ENCODE measurements around the gene NELFA.
A peak's percentile ranks its signal among the peaks of the same experiment; 100 is the strongest.

Gene NELFA

GRCh38 chr4:2008921-2009650 lies at the start of gene NELFA:
NELFA (minus strand) TSS chr4:2008974; CDS start chr4:2008959, 15 bp downstream.
- DNase-seq, result peak; percentile 98

- DNase-seq, result no peak
Measured at GRCh38 chr4:2057382-2058065, 48.8 kb upstream of the NELFA start.

DNA sequence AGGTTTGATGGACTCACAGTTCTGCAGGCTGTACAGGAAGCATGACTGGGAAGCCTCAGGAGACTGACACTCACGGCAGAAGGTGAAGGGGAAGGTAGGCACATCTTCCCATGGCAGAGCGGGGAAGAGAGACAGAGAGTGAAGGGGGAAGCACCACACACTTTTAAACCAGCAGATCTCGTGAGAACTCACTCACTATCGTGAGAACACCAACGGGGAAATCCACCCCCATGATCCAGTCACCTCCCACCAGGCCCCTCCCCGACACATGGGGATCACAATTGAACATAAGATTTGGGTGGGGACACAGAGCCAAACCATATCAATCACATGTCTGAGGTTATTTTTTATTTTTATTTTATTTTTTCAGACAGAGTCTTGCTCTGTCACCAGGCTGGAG lies 45.4 kb upstream of the NELFA start:
- DNase-seq, result no peak

DNA sequence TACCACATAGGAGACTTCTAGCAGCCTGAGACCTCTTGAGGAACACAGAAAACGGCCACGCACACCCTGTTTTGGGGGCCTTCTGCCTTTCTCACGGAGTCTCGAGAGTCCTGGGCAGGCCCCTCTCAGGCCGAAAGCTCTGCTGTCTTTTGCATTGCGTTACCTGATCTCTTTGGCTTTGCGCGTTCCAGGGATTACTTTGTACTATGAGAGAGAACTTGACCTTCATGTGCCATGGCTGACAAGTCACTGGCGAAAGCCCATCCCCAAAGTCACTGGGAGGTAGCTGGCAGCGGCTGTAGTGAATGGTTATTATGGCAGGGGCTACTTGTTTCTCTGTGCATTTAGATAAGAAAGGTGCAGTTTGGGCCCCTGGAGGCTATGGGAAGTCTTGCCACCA lies 42.3 kb upstream of the NELFA start:
- no peak for DNase-seq

DNA sequence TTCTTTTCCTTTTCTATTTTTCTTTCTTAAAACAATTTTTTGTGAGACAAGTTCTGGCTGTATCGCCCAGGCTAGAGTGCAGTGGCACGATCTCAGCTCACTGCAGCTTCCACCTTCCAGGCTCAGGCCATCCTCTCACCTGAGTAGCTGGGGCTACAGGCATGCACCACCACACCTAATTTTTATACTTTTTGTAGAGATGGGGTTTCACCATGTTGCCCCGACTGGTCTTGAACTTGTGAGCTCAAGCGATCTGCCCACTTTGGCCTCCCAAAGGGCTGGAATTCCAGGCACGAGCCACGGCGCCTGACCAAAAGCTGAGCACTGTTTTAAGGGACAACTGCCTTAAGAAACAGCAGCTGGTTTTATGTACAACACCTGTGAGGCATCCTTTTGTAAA lies 41.0 kb upstream of the NELFA start:
- no peak for DNase-seq

DNA sequence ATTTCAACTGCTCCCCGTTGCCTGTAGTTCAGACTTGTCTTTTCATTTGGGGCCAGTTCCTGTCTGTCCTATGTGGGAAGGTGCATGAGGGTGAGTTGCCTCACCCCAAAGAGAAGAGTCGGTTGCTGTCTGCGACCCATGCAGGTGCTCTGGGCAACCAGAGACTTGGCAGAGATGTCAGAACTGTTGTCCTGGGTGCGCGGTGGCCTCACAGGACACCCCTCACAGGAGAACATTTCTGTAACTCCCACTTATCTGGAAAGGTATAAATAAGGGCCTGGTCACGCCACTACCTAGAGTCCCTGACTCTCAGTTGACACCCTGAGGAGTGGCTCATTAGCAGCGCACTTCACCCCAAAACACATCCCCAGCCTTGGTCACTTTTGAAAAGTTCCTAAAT lies 40.6 kb upstream of the NELFA start:
- DNase-seq, result no peak

DNA sequence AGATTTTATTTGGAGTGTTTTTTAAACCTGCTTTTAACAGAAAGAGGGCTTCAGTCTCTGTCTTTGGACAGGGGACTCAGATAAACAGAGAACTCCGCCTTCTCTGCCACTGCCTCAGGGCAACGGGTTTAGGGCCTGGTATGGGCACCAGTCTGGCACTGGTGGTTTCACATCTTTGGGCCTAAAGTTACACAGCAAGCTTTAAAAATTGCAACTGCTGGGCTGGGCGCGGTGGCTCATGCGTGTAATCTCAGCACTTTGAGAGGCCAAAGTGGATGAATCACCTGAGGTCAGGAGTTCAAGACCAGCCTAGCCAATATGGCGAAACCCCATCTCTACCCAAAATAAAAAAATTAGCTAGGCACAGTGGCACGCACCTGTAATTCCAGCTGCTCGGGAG lies 40.1 kb upstream of the NELFA start:
- DNase-seq, result no peak

DNA sequence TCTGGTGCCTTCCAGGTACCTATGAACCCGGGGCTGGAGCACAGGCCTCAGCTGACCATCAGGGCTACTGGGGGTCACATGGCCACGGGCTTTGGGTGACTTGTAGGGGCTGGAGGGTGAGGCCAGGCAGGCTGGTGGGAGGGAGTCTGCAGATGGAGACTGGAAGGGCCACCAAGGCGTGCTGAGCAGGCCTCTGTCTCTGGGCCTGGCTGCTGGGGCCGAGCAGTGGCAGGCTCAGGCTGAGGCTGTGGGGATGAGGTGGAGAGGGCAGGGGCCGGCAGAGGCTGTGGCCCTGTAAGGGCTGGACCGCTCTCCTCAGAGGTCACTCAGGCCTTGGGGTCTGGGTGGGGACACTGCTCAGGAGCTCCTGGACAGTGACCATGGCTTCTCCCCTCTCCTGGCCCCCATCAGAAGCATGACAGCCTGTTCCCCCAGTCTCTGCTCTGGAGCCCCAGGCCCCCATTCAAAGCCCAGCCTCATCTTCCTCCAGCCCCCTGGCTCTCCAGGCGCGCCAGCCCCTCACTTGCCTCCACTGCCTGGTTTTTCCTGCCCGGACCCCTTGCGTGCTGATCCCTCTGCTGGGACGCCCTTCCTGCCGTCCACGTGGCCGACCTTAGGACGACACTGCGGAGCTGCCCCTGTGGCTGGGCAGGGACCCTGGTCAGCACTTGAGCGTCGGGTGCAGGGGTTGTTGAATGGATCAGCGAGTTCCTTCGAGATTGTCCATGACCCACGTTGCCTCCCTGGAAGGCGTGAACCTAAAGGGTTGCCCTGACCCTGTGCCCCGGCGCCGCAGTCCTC lies 39.2 kb upstream of the NELFA start:
- no peak for DNase-seq

DNA sequence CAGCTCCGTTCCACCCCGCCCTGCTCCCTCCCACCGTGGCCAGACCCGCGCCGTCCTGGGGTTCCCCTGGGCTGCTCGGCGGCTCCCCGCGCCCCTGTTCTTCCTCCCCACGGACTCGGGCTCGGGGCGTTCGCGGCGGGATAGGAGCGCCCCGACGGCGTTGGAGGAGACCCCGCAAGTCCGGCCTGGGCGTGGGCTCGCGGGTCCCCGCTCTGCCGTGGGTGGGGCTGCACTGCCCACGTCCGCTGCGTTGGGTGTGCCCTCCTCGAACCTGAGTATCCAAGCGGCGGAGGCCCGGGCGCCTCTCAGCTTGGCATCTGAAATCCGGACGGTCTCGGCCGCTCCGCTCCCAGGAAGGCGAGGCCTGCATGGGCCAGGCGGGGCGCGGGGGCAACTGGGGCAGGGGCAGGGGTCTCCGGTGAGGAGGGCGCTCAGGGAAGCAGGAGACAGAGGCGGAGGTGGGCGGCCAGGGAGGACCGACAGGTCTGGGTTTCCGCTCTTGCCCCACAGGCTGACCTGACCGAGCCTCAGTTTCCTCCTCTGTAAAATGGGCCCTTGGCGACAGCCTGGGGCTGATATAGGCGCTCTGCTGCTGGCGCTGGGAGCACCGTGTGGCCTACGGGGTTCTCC lies 38.4 kb upstream of the NELFA start:
- no peak for DNase-seq

GRCh38 chr4:2046031-2046961 lies 37.5 kb upstream of the NELFA start:
- DNase-seq, result no peak

- no peak for DNase-seq
Measured at GRCh38 chr4:2045518-2045951, 36.8 kb upstream of the NELFA start.

GRCh38 chr4:2044542-2045517 lies 36.1 kb upstream of the NELFA start:
- no peak for DNase-seq

- DNase-seq, result no peak
Measured at GRCh38 chr4:2044119-2044485, 35.3 kb upstream of the NELFA start.

DNA sequence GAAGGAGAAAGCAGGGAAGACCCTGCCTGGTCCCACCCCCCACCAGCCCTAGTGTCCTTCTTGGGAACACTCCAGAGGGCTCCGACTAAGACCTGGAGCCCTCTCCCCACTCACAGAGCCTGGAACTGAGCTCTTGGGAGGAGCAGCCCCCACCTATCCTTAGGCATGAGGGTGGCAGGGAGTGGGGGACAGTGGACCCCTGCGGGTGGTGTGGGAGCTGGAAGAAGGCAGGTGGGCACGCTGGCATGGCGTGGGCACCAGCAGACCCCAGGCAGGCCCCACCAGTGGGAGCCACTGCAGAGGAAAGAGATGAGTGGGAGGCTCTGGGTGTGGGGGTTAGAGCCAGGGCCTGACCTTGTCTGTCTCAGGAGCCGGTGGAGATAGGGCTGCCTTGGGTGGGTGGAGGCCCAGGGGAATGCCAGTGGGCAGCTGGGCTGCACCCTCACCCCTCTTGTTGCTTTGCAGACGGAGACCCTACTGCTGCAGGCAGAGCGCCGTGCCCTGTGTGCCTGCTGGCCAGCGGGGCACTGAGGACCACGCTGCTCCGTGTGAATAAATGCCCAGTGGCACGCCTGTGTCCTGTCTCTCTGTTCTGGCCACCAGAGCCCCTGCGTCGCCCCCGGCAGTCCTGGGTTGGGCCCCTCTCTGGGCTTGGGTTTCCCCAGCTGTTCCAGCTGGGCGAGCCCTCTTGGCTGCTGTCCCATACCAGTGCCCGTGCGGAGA lies 34.8 kb upstream of the NELFA start:
- no peak for DNase-seq

- no peak for DNase-seq
Measured at GRCh38 chr4:2042947-2043395, 34.2 kb upstream of the NELFA start.

- peak; percentile 78 for DNase-seq
Measured at GRCh38 chr4:2042204-2042946, 33.6 kb upstream of the NELFA start.

GRCh38 chr4:2041239-2042130 lies 32.7 kb upstream of the NELFA start:
- DNase-seq, result peak; percentile 96

All from activated CD8-positive, alpha-beta memory T cell treated with anti-CD3 and anti-CD28 coated beads, Interleukin-2, amount 50 U/mL, for 48 hours (primary cell).